ENCODE data around the gene CTDSPL2. TPM values are rescaled to one million over a fixed set of nuclear protein-coding genes. Genes with fewer than 3 reads are reported as not detected.

Gene CTDSPL2
- total RNA-seq, 1 experiment from 2014 or later, result 98.0 TPM

DNA sequence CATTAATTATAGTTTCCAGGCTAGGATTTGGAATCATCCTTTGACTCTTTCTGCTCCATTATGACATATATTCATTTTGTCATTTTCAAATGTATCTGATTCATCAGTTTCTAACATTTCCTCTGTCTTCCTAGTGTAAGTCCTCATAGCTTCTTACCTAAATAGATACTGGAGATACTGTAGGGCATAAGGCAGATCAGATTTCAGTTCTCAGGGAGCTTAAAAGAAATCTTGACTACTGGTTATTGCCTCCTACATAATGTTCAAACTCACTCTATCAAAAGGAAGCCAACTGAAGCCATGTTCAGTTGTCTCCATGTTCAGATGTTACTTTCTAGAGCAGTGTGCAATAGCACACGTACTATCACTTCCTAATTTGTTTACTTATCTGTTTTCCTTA lies 29.6 kb upstream of the CTDSPL2 start:
- no peak for TF ChIP-seq EZH2phosphoT487 (IDR thresholded peaks at IDR 0.05; ENCODE audit: borderline replicate concordance, low read length)
- TF ChIP-seq, protein P1, sequence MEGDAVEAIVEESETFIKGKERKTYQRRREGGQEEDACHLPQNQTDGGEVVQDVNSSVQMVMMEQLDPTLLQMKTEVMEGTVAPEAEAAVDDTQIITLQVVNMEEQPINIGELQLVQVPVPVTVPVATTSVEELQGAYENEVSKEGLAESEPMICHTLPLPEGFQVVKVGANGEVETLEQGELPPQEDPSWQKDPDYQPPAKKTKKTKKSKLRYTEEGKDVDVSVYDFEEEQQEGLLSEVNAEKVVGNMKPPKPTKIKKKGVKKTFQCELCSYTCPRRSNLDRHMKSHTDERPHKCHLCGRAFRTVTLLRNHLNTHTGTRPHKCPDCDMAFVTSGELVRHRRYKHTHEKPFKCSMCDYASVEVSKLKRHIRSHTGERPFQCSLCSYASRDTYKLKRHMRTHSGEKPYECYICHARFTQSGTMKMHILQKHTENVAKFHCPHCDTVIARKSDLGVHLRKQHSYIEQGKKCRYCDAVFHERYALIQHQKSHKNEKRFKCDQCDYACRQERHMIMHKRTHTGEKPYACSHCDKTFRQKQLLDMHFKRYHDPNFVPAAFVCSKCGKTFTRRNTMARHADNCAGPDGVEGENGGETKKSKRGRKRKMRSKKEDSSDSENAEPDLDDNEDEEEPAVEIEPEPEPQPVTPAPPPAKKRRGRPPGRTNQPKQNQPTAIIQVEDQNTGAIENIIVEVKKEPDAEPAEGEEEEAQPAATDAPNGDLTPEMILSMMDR (conservative IDR thresholded peaks at IDR 0.05; ENCODE audit: low read depth, low read length), result no peak
- no peak for TF ChIP-seq EZH2 (IDR thresholded peaks at IDR 0.05; ENCODE audit: low read length, unreplicated experiment)
- Histone ChIP-seq H3F3A (ENCODE audit: low read length, unreplicated experiment) (no peaks in the 10 kb centered on the region), H3K9ac (ENCODE audit: low read length) (no peak overlapping the region), H3K27ac (ENCODE audit: low read length) (no peak overlapping the region), H3K27me3 (ENCODE audit: low read length) (no peaks in the 10 kb centered on the region), H2AFZ (ENCODE audit: low read length) (no peak overlapping the region), H3K36me3 (ENCODE audit: low read depth, low read length) (no peaks in the 10 kb centered on the region), H3K79me2 (ENCODE audit: low read length) (no peaks in the 10 kb centered on the region), H3K9me3 (ENCODE audit: low read length) (no peaks in the 10 kb centered on the region), H3K4me3 (ENCODE audit: low read length) (no peak overlapping the region), H3K4me1 (ENCODE audit: insufficient read depth, low read length) (no peaks in the 10 kb centered on the region), H3K9me2 (replicated peaks; ENCODE audit: low read length) (no peaks in the 10 kb centered on the region), H4K20me1 (ENCODE audit: low read length) (no peaks in the 10 kb centered on the region), H3K4me2 (ENCODE audit: low read length) (no peak overlapping the region)
- CTCF ChIA-PET, result no interaction called here
- BruUV-seq (replicated peaks), result no TSS peak
- POLR2A ChIA-PET (ENCODE audit: unreplicated experiment), result no interaction called here
- no peak for DNase-seq
- ATAC-seq, result no peak
- intact Hi-C loops (cut with micrococcal nuclease), result no loop called here

DNA sequence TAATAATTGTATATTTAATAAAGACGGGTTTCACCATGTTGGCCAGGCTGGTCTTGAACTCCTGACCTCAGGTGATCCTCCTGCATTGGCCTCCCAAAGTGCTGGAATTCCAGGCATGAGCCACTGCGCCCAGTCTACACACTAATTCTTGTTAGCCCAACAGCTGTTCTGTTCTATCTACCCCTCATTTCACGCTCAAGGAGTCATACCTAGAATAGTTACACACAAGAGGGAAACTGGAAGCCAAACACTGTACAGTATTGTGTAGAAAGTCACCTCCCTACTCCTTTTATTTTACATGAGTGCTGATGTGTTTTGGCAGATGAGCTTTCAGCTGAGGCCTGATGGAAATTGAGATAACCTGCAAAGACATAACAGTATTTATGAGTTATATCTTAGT lies 13.4 kb upstream of the CTDSPL2 start:
- no peaks in the 10 kb centered on the region for H3K79me2 ChIP-seq (ENCODE audit: low read length)
- H3K27ac ChIP-seq (ENCODE audit: low read length), result no peak overlapping the region
- CTCF ChIA-PET, result no interaction called here
- H3K9me2 ChIP-seq (replicated peaks; ENCODE audit: low read length), result no peaks in the 10 kb centered on the region
- ATAC-seq, result no peak
- no peak overlapping the region for H3K9ac ChIP-seq (ENCODE audit: low read length)
- H4K20me1 ChIP-seq (ENCODE audit: low read length), result no peaks in the 10 kb centered on the region
- H3K4me2 ChIP-seq (ENCODE audit: low read length), result no peak overlapping the region
- H3K9me3 ChIP-seq (ENCODE audit: low read length), result no peaks in the 10 kb centered on the region
- intact Hi-C loops (cut with micrococcal nuclease), result no loop called here
- no peaks in the 10 kb centered on the region for H3F3A ChIP-seq (ENCODE audit: low read length, unreplicated experiment)
- POLR2A ChIA-PET (ENCODE audit: unreplicated experiment), result interaction anchor here (0.7 kb wide), 1 partner anchor 13 kb away, joined by 3 read pairs; no protein-coding TSS in a partner anchor
- no peak overlapping the region for H3K4me3 ChIP-seq (ENCODE audit: low read length)
- H3K27me3 ChIP-seq (ENCODE audit: low read length), result no peaks in the 10 kb centered on the region
- no peaks in the 10 kb centered on the region for H3K4me1 ChIP-seq (ENCODE audit: insufficient read depth, low read length)
- TF ChIP-seq, protein P1 (conservative IDR thresholded peaks at IDR 0.05; ENCODE audit: low read depth, low read length), result no peak
- TF ChIP-seq EZH2phosphoT487 (IDR thresholded peaks at IDR 0.05; ENCODE audit: borderline replicate concordance, low read length), result no peak
- DNase-seq, result no peak
- H3K36me3 ChIP-seq (ENCODE audit: low read depth, low read length), result no peaks in the 10 kb centered on the region
- H2AFZ ChIP-seq (ENCODE audit: low read length), result no peak overlapping the region
- no TSS peak for BruUV-seq (replicated peaks)
